Inflammatory macrophage treated with lipopolysaccharide for 4 hours (primary cell): ENCODE data around the gene EPS15.
A peak's percentile ranks its signal among the peaks of the same experiment; 100 is the strongest.
"Not testable (repeated sequence)": the region's sequence is repeated elsewhere in the genome, so short reads cannot be mapped to it uniquely, and the experiment has no call there.

ENCODE experiments used
- DNase-seq: peaks from one replicate; pipeline ENCODE4 v3.0.0-alpha.2; 2020

The EPS15 gene

GRCh38 chr1:51422367-51423072, 96.5 kb downstream of the EPS15 start:
- no peak for DNase-seq

GRCh38 chr1:51421964-51422363, 97.1 kb downstream of the EPS15 start:
- DNase-seq = peak; percentile 42

- no peak for DNase-seq
Measured at GRCh38 chr1:51420867-51421627, 98.0 kb downstream of the EPS15 start.

GRCh38 chr1:51418384-51418959, 100.6 kb downstream of the EPS15 start:
- DNase-seq = no peak

GRCh38 chr1:51417496-51418383, 101.3 kb downstream of the EPS15 start:
- DNase-seq = no peak

- no peak for DNase-seq
Measured at GRCh38 chr1:51416910-51417309, 102.2 kb downstream of the EPS15 start.

- DNase-seq = no peak
Measured at GRCh38 chr1:51415963-51416362, 103.1 kb downstream of the EPS15 start.

- no peak for DNase-seq
Measured at GRCh38 chr1:51414811-51415210, 104.3 kb downstream of the EPS15 start.

- not testable (repeated sequence) for DNase-seq
Measured at GRCh38 chr1:51411820-51412219, 107.2 kb downstream of the EPS15 start.

GRCh38 chr1:51410568-51411460, 108.3 kb downstream of the EPS15 start:
- no peak for DNase-seq

- DNase-seq = peak; percentile 3
Measured at GRCh38 chr1:51409755-51410541, 109.1 kb downstream of the EPS15 start.

- DNase-seq = no peak
Measured at GRCh38 chr1:51392241-51392640, 126.8 kb downstream of the EPS15 start.

GRCh38 chr1:51390641-51391040, 128.4 kb downstream of the EPS15 start:
- DNase-seq = not testable (repeated sequence)

GRCh38 chr1:51387288-51387687, 131.8 kb downstream of the EPS15 start:
- DNase-seq = not testable (repeated sequence)

- DNase-seq = not testable (repeated sequence)
Measured at GRCh38 chr1:51386259-51386658, 132.8 kb downstream of the EPS15 start.

- no peak for DNase-seq
Measured at GRCh38 chr1:51385776-51386175, 133.3 kb downstream of the EPS15 start.

- no peak for DNase-seq
Measured at GRCh38 chr1:51381964-51382363, 137.1 kb downstream of the EPS15 start.

GRCh38 chr1:51380936-51381335, 138.1 kb downstream of the EPS15 start:
- no peak for DNase-seq

GRCh38 chr1:51378871-51379270, 140.2 kb downstream of the EPS15 start:
- DNase-seq = no peak

GRCh38 chr1:51373898-51374297, 145.2 kb downstream of the EPS15 start:
- DNase-seq = no peak

- no peak for DNase-seq
Measured at GRCh38 chr1:51372561-51372960, 146.5 kb downstream of the EPS15 start.
